Body of pancreas (tissue), 4 donors: Measurements from ENCODE around the gene TTI1. TPM values are rescaled to one million over a fixed set of nuclear protein-coding genes. Genes with fewer than 3 reads are reported as not detected.

Source experiments
- ATAC-seq: fragments of 150-250 bp; one replicate; pipeline ENCODE4 v1.9.1; 2016
- DNase-seq, 4 donors: peaks; one replicate each; pipeline ENCODE4 v3.0.0-alpha.2; 2019
- H3K27ac ChIP-seq, 4 donors: fragments of 200-600 bp; sonication (generic); 1 replicate in 3 of 4; 2 replicates in 1 of 4; pipeline versions ENCODE4 v1.5.1 to v1.6.1; 2016 to 2019; ENCODE audit warnings: mild to moderate bottlenecking in 1 of 4, mixed read lengths in 1 of 4, moderate library complexity in 1 of 4
- H3K27me3 ChIP-seq, 2 donors: fragments of 200-600 bp; sonication (generic); one replicate each; pipeline ENCODE4 v1.6.0; 2016; ENCODE audit warnings: mild to moderate bottlenecking in 1 of 2
- H3K36me3 ChIP-seq, 2 donors: fragments of 200-600 bp; sonication (generic); replicated peaks in 1 of 2; 2 replicates each; pipeline ENCODE4 v1.5.1; 2016; ENCODE audit warnings: low read depth in 2 of 2; ENCODE audit not compliant: insufficient read depth in 1 of 2
- H3K4me1 ChIP-seq: fragments of 200-600 bp; sonication (generic); one replicate; pipeline ENCODE4 v1.6.0; 2016
- H3K4me3 ChIP-seq, 2 donors: fragments of 200-600 bp; sonication (generic); 1 replicate in 1 of 2; 2 replicates in 1 of 2; pipeline ENCODE4 v1.5.1; 2016 to 2019
- H3K9me3 ChIP-seq, 3 donors: fragments of 200-600 bp; sonication (generic); 1 replicate in 2 of 3; 2 replicates in 1 of 3; pipeline ENCODE4 v1.5.1; 2016
- CTCF ChIP-seq, 7 experiments: fragments of 450-650 bp in 4 of 7; fragments of 200-600 bp in 3 of 7; sonication (generic) in 3 of 7; IDR thresholded peaks; one replicate each; pipeline ENCODE4 v1.5.1; 2016 to 2019; ENCODE audit warnings: antibody characterized with exemption in 7 of 7
- POLR2A ChIP-seq, 3 donors: fragments of 450-650 bp; IDR thresholded peaks; one replicate each; pipeline ENCODE4 v1.6.1; 2016; ENCODE audit warnings: antibody characterized with exemption in 3 of 3, mild to moderate bottlenecking in 2 of 3
- WGBS, 2 donors: methylation state at CpG; one replicate each; pipeline ENCODE4 v1.1.5; 2017; 5-methylcytosine and 5-hydroxymethylcytosine counted together
- intact Hi-C: fragments of 100-400 bp; cut with DNase I; formaldehyde crosslinking; loops from one replicate; pipeline ENCODE4 v1.15.1; 2023
- total RNA-seq, 2 donors: library from RNA; depleted of rRNA; stranded (reverse); fragments of >200 nt; gene quantifications; one replicate each; pipeline ENCODE4 v1.1.0, GENCODE V29; 2016

The TTI1 gene
- total RNA-seq, 2 donors from 2014 or later = 12.2 to 14.0 TPM

GRCh38 chr20:37941332-37941731 lies 91.9 kb downstream of the TTI1 start:
- no peaks in the 10 kb centered on the region for H3K27me3 ChIP-seq
- H3K4me3 ChIP-seq = no peak overlapping the region
- intact Hi-C loops = no loop called here
- no peak overlapping the region for H3K27ac ChIP-seq
- DNase-seq (no peak), ATAC-seq (no peak)
- H3K9me3 ChIP-seq = no peaks in the 10 kb centered on the region
- H3K4me1 ChIP-seq = no peaks in the 10 kb centered on the region
- TF ChIP-seq CTCF (IDR thresholded peaks at IDR 0.05) (no peak), POLR2A (IDR thresholded peaks at IDR 0.05) (no peak)
- H3K36me3 ChIP-seq = no peaks in the 10 kb centered on the region
- 51 to 74% methylated on average over 5 to 8 of the region's 8 CpGs for WGBS, 2 donors

GRCh38 chr20:37940858-37941257 lies 92.4 kb downstream of the TTI1 start:
- Histone ChIP-seq H3K9me3 (no peaks in the 10 kb centered on the region), H3K27me3 (no peaks in the 10 kb centered on the region), H3K36me3 (no peaks in the 10 kb centered on the region), H3K27ac (no peak overlapping the region), H3K4me3 (no peak overlapping the region), H3K4me1 (no peaks in the 10 kb centered on the region)
- no peak for TF ChIP-seq POLR2A (IDR thresholded peaks at IDR 0.05)
- TF ChIP-seq CTCF (IDR thresholded peaks at IDR 0.05) = no peak
- DNase-seq (no peak), ATAC-seq (no peak)
- 60 to 66% methylated on average over 6 of the region's 6 CpGs for WGBS, 2 donors
- intact Hi-C loops = no loop called here

- no peaks in the 10 kb centered on the region for H3K9me3 ChIP-seq
- no peaks in the 10 kb centered on the region for H3K4me1 ChIP-seq
- H3K4me3 ChIP-seq = no peak overlapping the region
- no peaks in the 10 kb centered on the region for H3K36me3 ChIP-seq
- ATAC-seq = no peak
- intact Hi-C loops = no loop called here
- H3K27me3 ChIP-seq = no peaks in the 10 kb centered on the region
- H3K27ac ChIP-seq = no peak overlapping the region
- TF ChIP-seq CTCF (IDR thresholded peaks at IDR 0.05) (no peak), POLR2A (IDR thresholded peaks at IDR 0.05) (no peak)
- DNase-seq = no peak
- 74 to 80% methylated on average over 20 to 25 of the region's 25 CpGs for WGBS, 2 donors
Measured at GRCh38 chr20:37939701-37940560, 93.3 kb downstream of the TTI1 start.

- no peaks in the 10 kb centered on the region for H3K27me3 ChIP-seq
- no peaks in the 10 kb centered on the region for H3K36me3 ChIP-seq
- H3K4me1 ChIP-seq = no peaks in the 10 kb centered on the region
- intact Hi-C loops = no loop called here
- TF ChIP-seq CTCF (IDR thresholded peaks at IDR 0.05) (no peak), POLR2A (IDR thresholded peaks at IDR 0.05) (no peak)
- H3K4me3 ChIP-seq = no peak overlapping the region
- DNase-seq (no peak), ATAC-seq (no peak)
- H3K27ac ChIP-seq = no peak overlapping the region
- no peaks in the 10 kb centered on the region for H3K9me3 ChIP-seq
- WGBS, 2 donors = 87 to 92% methylated on average over 7 to 9 of the region's 9 CpGs
Measured at GRCh38 chr20:37938954-37939353, 94.3 kb downstream of the TTI1 start.
